ENCODE measurements around the gene DHRSX.

DNA sequence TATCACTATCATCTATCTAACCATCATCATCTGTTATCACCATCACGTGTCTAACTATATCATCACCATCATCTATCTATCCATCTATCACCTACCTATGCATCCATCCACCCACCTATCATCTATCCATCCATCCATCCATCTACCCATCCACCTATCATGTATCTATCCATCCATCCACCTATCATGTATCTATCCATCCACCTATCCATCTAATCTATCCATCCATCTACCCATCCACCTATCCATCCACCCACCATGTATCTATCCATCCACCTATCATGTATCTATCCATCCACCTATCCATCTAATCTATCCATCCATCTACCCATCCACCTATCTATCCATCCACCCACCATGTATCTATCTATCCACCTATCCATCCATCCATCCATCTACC is 316.7 kb downstream of the DHRSX start:
- no peak for TF ChIP-seq CTCF (conservative IDR thresholded peaks at IDR 0.05 in 1 of 2, IDR thresholded peaks at IDR 0.05 in 1 of 2; ENCODE audit: low read depth in 1 of 2, low read length in 2 of 2)
- TF ChIP-seq EZH2 (IDR thresholded peaks at IDR 0.05; ENCODE audit: low read length, missing control alignments) = no peak
